Middle frontal gyrus (tissue), 1 donor: Measurements from ENCODE around the gene MRPL18.
"Not testable (repeated sequence)": the region's sequence is repeated elsewhere in the genome, so short reads cannot be mapped to it uniquely, and the experiment has no call there.

ENCODE experiments used
- DNase-seq: peaks from one replicate; pipeline ENCODE4 v3.0.0-alpha.2; 2015; ENCODE audit warnings: low spot score; ENCODE audit errors: extremely low spot score

MRPL18 gene

DNA sequence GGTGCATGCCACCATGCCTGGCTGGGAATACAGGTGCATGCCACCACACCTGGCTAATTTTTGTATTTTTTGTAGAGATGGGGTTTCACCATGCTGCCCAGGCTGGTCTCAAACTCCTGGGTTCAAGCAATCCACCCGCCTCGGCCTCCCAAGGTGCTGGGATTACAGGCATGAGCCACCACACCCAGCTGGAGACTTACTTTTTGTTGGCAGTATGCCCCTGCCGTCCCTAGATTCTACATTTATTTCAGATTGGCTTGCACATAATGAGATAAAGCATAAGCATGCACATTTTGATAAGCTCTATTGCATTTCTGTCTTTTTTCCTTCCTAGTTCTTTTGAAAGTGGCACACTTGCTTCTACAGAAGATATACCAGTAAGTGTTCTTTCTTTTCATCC lies 26.5 kb downstream of the MRPL18 start:
- not testable (repeated sequence) for DNase-seq

DNA sequence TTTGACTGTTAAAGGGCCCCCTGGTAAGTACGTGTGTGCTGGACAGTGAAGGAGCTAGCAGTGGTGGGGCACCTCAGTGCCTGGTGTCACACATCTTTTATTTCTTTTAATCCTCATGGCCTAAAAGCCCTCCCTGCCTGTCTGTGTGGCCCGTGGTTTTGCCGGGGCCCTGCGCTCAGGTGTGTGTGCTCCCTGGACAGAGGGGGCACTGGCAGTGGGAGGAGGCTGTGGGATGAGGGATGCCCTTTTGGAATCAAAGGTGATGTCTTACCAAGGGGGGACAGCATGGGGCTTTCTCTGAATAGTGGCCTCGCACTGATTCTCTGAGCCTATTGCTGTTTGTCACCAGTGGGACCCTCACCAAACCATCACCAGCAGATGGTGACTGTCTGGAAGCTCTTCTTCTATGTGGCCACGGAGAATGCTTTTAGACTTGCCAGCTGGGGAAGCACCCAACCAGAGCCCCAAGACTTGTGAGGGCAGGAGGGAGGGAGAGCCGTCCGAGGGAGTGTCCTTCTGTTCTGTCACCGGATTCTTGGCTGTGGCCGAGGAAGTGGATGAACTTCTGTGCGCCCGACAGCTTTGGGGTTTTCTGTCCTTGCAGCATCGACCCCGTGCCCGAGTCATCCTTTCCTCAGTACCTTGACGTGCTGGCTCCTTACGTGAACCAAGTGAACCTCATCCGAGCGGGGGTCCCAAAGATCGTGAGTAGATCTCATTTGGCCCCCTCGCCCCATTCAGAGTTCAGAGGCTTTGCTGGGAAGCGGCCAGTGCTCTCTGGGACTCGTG lies 27.9 kb downstream of the MRPL18 start:
- no peak for DNase-seq

DNA sequence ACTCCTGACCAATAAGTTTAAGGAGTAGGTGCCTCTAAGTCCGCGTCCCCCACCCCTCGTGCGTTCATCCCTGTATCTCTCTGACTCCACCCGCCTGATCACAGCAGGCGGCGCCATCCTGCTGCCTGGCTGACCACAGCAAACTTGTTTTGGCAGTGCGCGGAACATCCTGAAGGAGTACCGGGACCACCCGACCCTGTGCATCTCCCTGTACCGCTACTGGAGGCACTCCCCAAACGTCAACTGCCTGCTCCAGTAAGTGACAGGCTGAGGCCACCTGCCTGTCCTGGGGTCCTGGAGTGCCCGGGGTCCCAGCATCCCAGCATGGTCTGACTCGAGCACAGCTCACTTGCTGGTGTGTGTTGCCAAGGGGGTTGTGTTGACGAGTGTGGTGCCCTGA lies 28.8 kb downstream of the MRPL18 start:
- DNase-seq = no peak

DNA sequence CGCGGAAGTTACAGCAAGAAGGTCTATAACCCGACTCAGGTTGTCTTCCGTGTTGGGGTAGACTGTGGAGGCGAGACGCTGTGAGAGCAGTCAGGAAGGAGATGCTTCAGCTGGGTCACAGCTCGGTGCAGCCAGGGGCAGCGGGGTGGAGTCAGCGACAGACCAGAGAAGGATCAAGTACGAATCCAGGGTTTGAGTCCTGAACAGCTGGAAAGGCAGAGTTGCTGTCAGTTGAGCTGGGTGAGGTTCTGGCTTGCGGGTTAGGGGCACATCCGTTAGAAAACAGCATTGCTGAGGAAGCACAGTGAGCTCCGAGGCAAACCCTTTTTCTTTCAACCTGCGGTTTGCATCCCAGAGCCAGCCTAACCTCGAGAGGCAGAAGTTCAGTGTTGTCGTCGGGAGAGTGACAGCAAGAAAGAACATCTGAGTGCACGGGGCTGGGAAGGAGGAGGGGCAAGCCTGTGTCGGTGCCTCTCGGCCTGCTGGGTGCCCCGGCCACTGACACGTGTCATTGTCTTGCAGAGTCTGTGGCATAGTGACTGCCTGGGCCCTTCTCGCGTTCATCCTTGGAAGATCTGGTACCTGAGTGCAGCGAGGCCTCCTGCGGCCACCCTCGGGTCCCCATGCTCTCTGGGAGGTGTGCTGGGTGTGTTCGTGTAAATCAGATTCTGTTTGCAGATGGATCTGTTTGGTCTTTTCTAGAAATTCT lies 29.8 kb downstream of the MRPL18 start:
- no peak for DNase-seq

DNA sequence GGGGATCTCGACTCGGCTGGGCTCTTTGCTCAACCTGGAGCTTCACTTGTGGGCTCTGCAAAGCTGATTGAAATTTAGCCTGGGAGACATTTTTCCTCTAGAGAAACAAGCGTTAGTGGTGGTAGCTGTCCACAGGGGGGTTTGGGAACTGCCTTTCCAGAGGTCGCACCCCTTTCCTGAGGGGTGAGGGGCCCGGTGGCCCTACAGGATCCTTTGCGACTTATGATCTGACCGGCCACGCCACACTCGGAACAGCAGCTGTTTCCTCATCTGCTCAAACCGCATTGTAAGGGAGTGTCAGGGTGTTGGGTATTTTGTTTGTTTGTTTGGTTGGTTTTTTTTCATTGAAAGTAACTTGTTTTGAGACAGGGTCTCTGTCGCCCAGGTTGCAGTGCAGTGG lies 30.9 kb downstream of the MRPL18 start:
- DNase-seq = no peak

DNA sequence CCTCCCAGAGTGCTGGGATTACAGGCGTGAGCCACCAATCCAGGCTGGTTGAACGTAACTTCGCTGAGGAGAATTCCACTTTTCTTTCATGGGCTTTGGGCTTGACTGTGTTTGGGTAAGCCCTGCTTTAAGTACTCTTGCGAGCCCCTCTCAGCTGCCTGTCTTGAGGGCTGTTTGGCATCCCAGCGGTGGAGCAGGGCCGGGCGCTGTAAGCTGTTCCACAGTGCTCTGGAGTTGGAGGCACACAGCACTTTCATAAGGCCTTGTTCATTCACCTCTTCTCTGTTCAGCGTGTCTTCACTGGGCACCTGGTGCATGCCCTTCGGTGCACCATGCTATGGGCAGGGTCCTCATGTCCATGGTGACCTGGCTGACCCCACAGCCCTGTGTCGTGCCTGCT lies 31.5 kb downstream of the MRPL18 start:
- DNase-seq = no peak

DNA sequence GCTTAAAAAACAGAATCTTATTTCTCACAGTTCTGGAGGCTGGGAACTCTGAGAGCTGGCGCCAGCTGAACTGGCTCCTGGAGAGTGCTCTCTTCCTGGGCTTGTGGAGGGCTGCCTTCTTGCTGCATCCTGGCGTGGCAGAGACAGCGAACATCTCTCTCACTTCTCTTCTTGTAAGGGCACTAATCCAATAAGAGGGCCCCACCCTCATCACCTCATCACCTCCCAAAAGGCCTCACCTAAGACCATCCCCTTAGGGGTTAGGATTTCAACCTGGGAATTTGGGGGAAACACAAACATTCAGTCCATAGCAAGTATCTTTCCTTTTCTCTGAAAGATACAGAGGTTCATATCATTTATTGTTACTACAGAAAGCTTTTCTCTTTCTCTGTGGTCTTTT lies 33.7 kb downstream of the MRPL18 start:
- DNase-seq = no peak

DNA sequence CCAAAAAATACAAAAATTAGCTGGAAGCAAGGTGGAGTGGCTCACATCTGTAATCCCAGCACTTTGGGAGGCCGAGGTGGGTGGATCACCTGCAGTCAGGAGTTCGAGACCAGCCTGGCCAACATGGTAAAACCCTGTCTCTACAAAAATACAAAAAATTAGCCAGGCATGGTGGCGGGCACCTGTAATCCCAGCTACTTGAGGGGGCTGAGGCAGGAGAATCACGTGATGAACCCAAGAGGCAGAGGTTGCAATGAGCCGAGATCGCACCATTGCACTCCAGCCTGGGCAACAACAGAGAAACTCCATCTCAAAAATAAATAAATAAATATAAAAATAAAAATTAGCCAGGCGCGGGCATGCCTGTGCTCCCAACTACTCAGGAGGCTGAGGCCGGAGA lies 34.4 kb downstream of the MRPL18 start:
- not testable (repeated sequence) for DNase-seq

DNA sequence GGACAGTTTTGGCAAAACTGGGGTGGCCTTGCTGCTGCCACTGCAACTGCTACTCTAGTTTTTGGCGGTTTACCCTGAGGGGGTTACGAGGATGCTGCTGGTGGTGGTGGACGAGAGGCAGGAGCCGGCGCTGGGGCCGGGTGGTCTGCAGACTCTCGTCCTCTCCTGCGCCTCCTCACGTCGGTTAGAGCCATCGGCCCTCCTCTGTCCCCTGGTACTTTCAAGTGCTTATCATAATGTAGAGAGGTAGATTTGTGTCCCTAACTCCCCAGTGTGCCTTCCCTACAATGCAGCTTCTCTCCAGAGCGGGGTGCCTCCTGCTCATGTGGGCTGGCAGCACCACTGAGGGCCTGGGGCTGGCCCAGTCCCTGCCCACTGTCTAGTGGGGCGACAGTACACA lies 35.7 kb downstream of the MRPL18 start:
- no peak for DNase-seq

DNA sequence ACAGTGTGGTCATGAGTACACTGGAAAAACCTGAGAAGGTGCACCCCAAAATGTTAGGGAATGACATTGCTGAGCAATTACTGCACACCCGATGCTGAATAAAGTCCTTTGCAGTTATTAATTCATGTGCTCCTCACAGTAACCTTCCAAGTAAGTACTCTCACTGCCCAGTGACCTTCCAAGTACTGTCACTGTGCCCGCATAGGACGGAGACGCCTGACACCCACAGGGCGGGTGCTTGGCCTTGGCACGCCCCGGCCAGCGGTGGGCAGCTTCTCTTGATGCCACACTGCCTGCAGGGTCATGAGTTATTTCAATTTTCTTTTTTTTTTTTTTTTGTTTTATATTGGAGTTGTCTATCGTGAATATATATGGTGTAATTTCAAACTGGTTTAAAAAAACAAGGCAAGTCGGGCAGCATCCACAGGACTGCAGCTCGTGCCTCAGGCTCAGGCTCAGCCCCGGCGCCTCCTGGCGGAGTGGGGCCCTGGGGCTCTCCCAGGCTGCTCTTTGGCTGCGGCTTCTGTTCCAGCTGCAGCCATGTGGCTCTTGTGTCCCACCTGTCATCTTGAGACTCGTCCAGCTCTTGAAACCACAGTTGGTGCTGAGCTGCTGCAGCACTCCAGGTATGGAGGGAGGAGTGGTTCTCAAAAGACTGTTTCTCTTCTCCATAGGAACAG lies 36.8 kb downstream of the MRPL18 start:
- no peak for DNase-seq

DNA sequence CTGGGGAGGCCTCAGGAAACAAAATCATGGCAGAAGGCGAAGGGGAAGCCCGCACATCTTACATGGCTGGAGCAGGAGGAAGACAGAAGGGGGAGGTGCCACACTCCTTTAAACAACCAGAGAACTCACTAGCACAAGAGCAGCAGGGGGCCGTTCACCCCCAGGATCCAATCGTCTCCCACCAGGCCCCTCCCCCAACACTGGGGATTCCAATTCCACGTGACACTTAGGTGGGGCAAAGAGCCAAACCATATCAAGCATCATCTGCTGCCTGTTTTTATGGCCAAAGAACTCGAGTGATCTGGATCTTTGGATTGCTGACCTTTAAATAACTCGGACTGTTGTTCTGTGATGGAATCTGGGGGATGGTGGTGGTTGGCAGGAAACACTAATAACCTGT lies 37.8 kb downstream of the MRPL18 start:
- no peak for DNase-seq

DNA sequence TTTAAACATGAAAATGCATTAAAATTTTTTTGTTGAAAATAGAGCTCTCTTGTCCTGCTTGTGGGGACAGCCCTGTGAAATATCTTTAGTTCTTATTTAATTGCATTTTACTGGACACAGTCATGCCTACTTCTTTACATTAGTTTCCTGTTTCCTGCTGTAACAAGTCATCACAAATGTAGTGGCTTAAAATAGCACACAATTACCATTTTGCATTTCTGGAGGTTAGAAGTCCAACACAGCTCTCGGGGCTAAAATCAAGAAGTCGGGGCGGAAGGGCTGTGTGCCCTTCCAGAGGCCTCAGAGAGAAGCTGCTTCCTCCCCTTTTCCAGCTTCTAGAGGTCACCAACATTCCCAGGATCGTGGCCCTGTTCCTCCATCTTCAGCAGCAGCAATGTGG lies 39.3 kb downstream of the MRPL18 start:
- DNase-seq = no peak

DNA sequence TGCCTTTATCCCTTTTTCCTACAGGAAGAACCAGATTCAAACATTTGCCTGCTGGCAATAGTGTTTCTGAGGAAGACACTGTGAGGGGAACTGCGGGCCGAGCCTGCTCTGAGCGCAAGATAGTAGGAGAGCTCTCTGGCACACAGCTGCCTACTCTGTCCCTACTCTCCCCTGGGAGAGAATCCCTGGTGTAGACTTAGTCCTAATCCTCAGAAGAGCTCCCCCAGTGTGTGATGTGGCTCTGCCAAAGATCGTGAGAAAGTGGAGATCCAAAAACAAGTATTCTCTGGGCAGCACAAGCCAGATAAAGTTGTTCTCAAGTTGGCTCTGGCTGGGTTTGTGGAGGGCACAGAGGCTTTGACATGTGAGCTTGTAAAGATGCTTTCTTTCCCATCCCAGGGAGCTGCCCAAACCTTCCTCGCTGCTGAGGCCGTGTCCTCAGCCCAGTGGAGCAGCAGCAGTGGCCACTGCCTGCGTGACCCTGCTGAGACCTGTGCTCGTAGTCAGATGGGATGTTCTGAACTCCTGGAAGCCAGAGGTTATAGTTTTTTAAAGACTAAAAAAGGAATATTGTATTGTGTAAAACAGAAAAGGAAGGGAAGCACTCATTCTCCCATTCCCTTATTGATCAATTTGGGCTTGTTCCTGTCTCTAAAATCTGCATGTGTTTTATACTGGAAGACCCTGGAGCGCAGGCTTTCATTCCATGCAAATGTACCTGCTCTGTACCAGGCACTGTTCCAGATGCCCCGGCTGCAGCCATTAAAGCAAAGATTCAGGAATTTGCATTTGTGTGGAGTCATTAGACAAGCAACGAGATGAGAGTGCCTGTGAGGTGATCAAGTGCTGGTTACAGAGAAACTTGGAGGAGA lies 40.5 kb downstream of the MRPL18 start:
- no peak for DNase-seq

DNA sequence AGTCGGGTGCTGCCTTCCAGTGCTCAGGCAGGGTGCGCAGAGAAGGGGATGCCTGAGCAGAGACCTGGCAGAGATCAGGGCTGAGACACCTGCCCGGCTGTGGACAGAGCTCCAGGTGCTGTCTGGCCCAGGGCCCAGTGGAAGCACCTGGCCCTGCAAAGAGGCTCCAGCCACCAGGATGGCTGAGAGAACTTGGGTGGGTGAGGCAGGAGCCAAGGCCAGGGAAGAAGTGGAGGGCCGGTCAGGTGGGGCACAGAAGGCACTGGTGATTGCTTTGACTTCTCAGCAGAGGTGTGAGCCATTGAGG lies 41.1 kb downstream of the MRPL18 start:
- no peak for DNase-seq

DNA sequence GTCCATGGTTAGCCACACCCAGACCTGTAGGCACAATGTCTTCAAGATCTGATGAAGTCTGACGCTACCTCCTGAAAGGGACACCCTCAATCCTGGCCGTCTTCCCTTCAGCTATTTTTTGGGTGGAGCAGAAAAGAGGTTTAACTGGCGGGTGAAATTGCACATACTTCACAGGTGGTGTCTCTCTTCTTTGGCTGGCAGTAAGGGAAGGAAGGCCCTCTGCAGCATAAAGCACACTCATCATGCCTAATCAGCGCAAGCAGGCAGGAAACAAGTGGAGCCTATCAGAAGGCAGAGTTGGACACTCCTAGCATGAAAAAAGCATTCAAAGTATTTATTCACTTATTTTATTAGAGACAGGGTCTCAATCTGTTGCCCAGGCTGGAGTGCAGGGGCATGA lies 42.7 kb downstream of the MRPL18 start:
- no peak for DNase-seq

DNA sequence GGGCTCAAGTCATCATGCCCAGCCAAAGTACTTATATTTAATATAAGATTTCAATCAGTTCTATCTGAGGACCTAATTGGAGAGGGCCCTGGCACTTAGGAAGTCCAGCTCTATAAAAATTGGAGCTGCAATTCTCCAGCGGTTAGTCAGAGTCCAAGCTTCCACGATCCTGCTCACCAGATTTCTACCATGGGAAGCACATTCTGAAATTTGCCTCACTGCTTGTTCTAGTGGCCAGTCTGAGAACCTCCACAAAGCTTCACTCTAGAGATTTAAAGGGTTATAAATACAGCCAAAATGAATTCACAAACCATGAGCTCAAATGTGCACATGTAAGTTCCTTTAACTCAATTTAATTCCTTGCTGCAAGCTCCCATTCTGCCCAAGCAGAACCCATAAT lies 43.3 kb downstream of the MRPL18 start:
- DNase-seq = no peak

DNA sequence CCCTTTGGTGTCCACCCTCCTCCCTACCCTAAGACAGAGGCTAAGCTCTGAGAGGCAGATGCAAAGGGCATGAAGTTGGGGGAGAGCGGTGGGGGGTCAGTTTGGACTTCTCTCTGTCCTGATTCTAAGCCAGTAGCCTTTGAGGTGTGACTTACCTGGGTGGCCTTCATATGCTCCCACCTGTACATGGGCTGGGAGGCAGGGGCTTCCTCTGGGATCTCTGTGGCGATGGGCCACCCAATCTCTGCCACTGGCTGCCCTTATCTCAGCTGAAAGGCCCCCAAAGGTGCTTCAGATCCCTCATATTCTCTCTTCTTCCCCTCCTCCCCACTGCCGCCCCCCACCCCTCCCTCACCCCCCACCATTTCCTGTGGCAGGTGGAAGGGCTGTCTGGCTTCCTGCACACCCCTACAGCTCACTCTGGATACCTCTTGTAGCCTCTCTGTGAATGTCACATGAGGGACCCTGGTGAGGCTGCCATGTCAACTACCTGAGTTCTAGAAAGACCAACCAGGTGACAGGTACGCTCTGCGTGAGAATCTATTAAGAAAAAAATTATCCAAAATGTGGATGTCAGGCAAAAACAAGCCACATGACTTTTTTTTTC lies 43.8 kb downstream of the MRPL18 start:
- DNase-seq = no peak

DNA sequence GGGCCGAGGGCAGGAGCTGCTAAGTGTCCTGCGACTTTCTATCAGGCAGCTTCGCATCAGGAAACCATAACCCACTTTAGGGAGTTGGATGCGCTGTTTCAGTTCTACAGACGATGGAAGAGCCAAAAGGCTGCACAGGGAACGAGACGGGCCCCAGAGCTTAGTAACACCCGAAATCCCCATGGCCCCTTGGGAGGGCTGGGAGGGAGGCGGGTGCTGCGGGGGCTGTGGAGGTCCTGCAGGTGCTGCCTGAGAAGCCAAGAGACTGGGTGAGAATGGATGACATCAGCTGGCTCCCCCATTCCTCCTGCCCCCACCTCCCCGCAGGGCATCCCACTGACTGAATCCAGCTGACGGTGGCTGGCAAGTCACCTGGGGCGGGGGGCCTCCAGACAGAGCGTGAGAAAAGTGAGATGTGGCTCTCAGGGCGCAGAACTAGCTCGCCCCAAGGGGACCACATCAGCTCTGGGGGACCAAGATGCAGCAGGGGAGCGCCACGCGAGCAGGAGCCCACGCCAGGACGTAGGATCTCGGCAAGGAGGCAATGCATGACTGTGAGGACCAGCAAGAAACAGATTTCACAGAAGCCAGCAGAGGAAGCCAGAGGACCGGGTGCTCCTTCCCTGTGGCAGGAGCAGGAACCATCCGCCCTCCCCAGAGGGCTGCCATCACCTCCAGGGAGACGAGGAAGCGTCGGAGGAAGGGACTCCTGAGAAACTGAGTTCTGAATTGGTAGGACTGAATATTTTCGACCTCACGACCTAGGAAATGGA lies 46.6 kb downstream of the MRPL18 start:
- DNase-seq = no peak

DNA sequence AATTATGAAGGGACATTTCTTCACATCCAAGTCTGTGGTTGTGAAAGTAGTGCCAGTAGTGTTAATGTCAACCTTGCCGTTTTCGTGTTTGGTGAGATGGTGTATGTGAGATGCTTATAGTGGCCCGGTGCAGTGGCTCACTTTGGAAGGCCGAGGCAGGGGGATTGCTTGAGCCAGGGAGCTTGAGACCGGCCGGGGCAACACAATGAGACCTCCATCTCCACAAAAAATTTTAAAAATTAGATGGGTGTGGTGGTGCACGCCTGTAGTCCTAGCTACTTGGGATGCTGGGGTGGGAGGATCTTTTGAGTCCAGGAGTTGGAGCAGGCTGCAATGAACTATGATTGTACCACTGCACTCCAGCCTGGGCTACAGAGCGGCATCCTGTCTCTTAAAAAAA lies 47.2 kb downstream of the MRPL18 start:
- no peak for DNase-seq

DNA sequence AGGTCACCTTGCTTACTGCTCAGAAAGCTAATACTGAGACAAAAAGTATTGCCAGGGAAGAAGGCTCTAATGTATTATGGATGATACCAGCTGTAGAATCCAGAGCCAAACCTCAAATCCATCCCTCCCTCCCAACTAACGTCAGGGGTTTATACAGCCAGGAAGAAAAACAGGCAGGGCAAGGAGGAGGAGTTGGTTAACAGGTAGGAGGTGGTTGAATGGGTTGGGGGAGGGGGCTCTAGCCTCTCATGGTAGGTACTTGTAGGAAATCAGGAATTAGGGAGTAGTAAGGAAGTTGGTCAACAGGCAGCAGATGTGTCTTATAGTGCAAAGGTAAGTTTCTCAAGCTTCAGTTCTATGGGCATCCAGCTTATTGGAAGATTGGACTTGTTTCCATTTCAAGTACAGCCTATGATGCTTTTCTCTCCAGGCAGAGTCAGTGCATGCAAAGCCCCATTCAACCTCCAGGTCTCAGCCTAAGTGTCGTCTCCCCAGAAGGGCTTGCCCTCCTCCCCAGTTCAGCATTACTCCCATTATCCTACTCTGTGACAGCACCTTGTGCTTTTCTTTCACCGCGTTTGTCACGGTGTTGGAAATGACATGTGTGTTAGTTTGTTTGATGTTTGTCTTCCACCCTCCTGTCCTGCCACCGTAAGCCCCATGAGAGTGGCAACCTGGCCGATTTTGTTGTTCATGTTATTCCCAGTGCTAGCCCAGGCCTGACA lies 47.9 kb downstream of the MRPL18 start:
- DNase-seq = no peak
